ENCODE data around the gene KHDRBS2. TPM values are rescaled to one million over a fixed set of nuclear protein-coding genes. Genes with fewer than 3 reads are reported as not detected.

Gene KHDRBS2
- total RNA-seq, 1 donor, result not detected

GRCh38 chr6:62090442-62091229, 195.4 kb downstream of the KHDRBS2 start:
- TF ChIP-seq CTCF (IDR thresholded peaks at IDR 0.05; ENCODE audit: insufficient read depth, low read depth, low read length), result no peak
- no peak overlapping the region for H3K4me3 ChIP-seq (ENCODE audit: low read depth, low read length)
- no peak for DNase-seq (ENCODE audit: low read depth)

- DNase-seq (ENCODE audit: low read depth), result no peak
- TF ChIP-seq CTCF (IDR thresholded peaks at IDR 0.05; ENCODE audit: insufficient read depth, low read depth, low read length), result no peak
- no peak overlapping the region for H3K4me3 ChIP-seq (ENCODE audit: low read depth, low read length)
Observed at GRCh38 chr6:62089781-62090180, 196.2 kb downstream of the KHDRBS2 start.

GRCh38 chr6:62086047-62086446, 200.0 kb downstream of the KHDRBS2 start:
- H3K4me3 ChIP-seq (ENCODE audit: low read depth, low read length), result no peak overlapping the region
- DNase-seq (ENCODE audit: low read depth), result no peak
- no peak for TF ChIP-seq CTCF (IDR thresholded peaks at IDR 0.05; ENCODE audit: insufficient read depth, low read depth, low read length)

GRCh38 chr6:62075869-62076268, 210.2 kb downstream of the KHDRBS2 start:
- H3K4me3 ChIP-seq (ENCODE audit: low read depth, low read length), result no peak overlapping the region
- DNase-seq (ENCODE audit: low read depth), result no peak
- TF ChIP-seq CTCF (IDR thresholded peaks at IDR 0.05; ENCODE audit: insufficient read depth, low read depth, low read length), result no peak

- no peak for DNase-seq (ENCODE audit: low read depth)
- no peak for TF ChIP-seq CTCF (IDR thresholded peaks at IDR 0.05; ENCODE audit: insufficient read depth, low read depth, low read length)
- no peak overlapping the region for H3K4me3 ChIP-seq (ENCODE audit: low read depth, low read length)
Observed at GRCh38 chr6:62059901-62060300, 226.1 kb downstream of the KHDRBS2 start.

- TF ChIP-seq CTCF (IDR thresholded peaks at IDR 0.05; ENCODE audit: insufficient read depth, low read depth, low read length), result no peak
Observed at GRCh38 chr6:62057300-62057699, 228.7 kb downstream of the KHDRBS2 start.

GRCh38 chr6:62045502-62045901, 240.5 kb downstream of the KHDRBS2 start:
- H3K4me3 ChIP-seq (ENCODE audit: low read depth, low read length), result no peak overlapping the region
- TF ChIP-seq CTCF (IDR thresholded peaks at IDR 0.05; ENCODE audit: insufficient read depth, low read depth, low read length), result no peak
- no peak for DNase-seq (ENCODE audit: low read depth)

More at GRCh38 chr6:62057300-62057699, 228.7 kb downstream of the KHDRBS2 start:
- H3K4me3 ChIP-seq (ENCODE audit: low read depth, low read length), result no peak overlapping the region
- no peak for DNase-seq (ENCODE audit: low read depth)
